NCI-H345 treated with DMSO at 0.1 percent for 48 hours (cell line): Measurements from ENCODE around the gene GDF10.

Experiments
- DNase-seq: peaks from one replicate; lab custom pipeline; 2025; ENCODE audit not compliant: unreplicated experiment; lab: John Stamatoyannopoulos, UW

GDF10 gene

DNA sequence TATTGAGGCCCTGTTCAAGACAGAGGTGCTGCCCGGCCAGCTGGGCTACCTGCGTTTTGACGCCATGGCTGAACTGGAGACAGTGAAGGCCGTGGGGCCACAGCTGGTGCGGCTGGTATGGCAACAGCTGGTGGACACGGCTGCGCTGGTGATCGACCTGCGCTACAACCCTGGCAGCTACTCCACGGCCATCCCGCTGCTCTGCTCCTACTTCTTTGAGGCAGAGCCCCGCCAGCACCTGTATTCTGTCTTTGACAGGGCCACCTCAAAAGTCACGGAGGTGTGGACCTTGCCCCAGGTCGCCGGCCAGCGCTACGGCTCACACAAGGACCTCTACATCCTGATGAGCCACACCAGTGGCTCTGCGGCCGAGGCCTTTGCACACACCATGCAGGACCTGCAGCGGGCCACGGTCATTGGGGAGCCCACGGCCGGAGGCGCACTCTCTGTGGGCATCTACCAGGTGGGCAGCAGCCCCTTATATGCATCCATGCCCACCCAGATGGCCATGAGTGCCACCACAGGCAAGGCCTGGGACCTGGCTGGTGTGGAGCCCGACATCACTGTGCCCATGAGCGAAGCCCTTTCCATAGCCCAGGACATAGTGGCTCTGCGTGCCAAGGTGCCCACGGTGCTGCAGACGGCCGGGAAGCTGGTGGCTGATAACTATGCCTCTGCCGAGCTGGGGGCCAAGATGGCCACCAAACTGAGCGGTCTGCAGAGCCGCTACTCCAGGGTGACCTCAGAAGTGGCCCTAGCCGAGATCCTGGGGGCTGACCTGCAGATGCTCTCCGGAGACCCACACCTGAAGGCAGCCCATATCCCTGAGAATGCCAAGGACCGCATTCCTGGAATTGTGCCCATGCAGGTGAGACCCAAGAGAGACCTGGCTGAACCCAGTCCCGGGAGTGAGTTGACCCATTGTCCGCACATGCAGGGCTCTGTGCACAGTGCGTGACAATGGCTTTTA is 51.0 kb downstream of the GDF10 start:
- no peak for DNase-seq

DNA sequence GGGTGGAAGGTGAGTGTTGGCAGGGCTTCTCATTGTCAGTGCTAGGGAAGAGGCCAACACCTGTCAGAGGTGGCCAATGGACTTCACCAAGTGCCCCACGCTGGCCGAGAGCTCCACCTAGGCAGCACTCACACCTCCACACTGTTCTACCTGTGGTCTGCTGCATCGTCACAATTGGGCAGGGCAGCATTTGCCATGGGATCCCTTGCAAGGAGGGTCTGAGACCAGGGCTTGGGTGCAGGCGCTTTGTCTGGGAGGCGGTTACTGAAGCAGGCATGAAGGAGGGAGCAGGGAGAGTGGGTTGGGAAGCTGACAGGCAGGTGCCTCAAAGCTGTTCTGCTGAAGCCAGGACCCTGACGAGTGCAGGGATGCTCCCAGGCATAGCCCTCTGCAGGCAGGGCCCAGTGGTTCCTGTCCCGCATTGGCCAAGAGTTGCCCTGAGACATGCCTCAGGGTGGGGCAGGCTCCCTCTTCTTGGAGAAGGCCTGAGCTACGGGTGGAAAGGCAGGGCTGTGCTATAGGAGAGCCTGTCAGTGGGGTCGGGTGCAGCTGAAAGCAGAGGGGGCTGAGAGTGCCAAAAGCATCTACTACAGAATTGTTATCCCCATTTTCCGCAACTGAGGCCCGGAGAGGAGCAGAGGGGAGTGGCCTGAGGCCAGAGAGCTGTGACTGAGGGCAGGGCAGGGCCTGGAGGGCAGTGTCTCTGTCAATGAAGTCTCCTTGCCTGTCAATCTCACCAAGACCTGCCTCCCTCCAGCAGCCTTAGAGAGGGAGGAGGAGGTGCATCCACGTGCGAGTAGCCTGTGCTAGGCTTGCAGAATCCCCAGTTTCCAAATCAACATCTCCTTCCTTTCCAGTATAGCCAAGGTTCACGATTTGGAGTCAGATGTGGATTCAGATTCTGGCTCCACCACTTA is 52.2 kb downstream of the GDF10 start:
- no peak for DNase-seq

DNA sequence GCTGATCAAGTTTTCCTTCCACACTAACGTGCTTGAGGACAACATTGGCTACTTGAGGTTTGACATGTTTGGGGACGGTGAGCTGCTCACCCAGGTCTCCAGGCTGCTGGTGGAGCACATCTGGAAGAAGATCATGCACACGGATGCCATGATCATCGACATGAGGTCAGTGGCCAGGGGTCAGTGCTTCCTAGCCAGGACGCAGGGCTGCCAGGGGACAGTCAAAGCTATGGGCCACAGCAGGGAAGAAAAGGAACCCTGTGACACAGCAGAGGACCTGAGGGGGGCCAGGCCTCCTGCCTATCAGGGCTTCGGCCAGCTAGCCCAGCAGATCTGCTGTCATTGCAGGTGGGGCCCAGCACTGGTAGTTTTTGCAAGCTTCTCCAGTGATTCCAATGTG is 53.4 kb downstream of the GDF10 start:
- DNase-seq: no peak

GRCh38 chr10:47354165-47354564 is 54.2 kb downstream of the GDF10 start:
- no peak for DNase-seq

GRCh38 chr10:47354900-47355299 is 54.9 kb downstream of the GDF10 start:
- no peak for DNase-seq

GRCh38 chr10:47356708-47357107 is 56.7 kb downstream of the GDF10 start:
- no peak for DNase-seq

GRCh38 chr10:47357131-47357582 is 57.2 kb downstream of the GDF10 start:
- DNase-seq: no peak

DNA sequence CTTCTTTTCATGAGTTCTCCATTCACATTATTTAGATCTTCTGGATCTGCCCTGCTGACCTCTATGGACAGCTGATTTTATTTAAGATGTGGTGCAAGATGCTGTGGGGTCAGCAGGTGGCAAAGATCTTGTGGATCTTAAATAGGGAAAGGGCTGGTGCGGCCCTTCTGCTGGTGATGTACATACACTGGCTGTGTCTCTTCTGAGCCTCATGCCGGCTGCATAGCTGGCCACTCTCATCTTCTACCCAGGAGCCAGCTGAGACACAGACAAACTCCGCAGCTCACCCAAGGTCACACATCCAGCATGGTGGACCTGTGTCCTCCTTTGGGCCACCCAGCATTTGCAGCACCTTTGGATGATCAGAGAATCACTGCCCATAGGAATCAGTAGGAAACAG is 57.9 kb downstream of the GDF10 start:
- DNase-seq: no peak

DNA sequence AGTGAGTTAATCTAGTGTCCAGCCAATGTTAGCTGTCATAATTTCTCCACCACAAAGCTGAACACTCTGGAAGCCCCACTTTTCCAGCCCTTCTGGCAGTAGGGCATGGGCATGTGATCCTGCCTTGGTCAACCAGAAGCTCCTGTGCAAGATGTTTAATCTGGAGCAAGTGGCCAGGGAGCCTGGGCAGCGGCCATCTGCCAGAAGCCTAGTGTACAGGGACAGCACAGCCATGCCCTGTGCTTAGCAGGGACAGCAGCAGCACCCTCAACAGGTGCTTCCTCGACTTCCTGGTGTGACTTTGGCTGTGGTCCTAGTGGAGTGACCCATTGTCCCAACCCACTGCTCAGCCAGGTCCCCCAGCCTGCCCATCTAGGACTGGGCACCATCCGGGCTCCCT is 58.5 kb downstream of the GDF10 start:
- DNase-seq: no peak

DNA sequence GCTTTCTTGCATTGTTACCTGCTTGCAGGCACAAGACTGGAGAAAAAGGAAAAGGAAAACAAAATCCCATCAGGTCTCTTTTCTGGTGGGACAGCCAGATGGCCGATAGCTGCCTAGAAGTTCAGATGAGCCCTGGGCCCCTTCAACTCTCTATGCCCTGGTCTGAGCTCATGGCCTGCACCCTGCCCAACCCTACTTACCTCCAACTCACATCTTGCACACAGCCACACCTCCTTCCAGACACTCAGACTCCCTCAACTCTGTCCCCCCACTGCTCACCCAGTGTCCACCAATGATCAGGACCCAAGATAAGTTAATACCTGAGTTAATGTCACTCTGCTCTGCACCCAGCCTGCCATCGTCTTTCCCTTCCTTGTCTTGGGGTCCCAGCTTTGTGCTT is 59.1 kb downstream of the GDF10 start:
- no peak for DNase-seq

DNA sequence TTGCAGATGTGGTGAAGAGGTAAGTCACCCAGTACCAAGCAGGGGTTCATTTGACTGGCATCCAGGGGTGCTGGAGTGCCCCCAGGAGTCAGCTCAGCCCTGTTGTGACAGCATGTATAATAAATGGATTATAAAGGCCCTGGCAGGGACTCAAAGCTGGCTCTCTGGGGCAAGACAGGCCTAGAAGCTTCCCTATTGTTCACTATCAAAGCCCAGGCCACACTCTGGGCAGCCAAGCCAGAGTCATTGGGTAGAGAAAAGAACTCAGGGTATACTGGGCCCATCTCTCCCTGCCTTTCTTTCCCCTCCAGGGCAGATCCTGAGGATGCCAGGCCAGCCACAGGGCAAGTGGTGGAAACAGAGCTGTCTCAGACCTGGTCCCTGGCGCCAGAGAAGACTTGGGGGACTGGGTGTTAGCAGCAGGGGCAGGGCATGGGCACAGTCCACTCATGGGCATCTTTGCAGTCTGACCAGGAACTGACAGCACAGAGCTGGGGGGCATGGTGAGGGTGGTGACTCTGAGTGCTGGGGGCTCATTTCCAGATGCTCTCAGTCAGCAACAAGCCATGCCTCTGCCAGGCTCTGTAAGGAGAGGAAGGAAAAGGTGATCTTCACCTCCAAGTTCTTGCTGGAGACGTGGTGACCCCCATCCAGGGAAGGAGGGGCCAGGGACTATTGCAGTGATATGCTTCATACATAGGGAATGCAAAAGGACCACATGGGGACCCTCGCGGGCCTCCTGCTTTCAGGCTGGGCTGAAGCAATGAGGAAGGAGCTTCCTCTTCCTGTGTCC is 59.8 kb downstream of the GDF10 start:
- no peak for DNase-seq

- no peak for DNase-seq
Measured at GRCh38 chr10:47360419-47361040, 60.5 kb downstream of the GDF10 start.

- DNase-seq: no peak
Measured at GRCh38 chr10:47361293-47361692, 61.3 kb downstream of the GDF10 start.

DNA sequence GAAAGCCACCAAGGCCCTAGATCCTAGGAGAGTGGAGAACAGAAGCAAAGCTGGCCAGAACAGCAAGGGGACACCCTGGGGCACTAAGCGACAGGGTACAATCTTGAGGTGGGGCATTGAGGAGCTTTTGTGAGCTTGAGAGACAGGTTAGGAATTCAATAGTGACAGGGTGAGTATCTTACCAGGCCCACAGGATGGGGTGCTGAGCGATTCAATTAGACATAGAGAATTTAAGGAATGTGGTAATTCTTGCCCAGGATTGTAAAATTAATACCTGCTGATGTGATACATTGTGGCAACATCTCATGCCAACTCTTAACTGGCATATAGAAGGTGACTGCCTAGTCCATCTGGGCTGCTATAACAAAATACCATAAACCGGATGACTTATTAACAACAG is 62.2 kb downstream of the GDF10 start:
- DNase-seq: no peak
